H9 (cell line): Measurements from ENCODE around the gene ZNF488. TPM values are rescaled to one million over a fixed set of nuclear protein-coding genes. Genes with fewer than 3 reads are reported as not detected.

Experiments
- DNase-seq: peaks from one replicate; pipeline ENCODE4 v3.0.0-alpha.2; 2017
- H2AFZ ChIP-seq: one replicate; pipeline ENCODE4 v1.6.1; 2013; ENCODE audit warnings: mild to moderate bottlenecking, low read length, control low read depth, moderate library complexity
- H2AK5ac ChIP-seq: 2 replicates; pipeline ENCODE4 v1.6.1; 2013; ENCODE audit warnings: low read length, control low read depth, mixed read lengths; ENCODE audit not compliant: insufficient read length
- H2BK120ac ChIP-seq: one replicate; pipeline ENCODE4 v1.6.1; 2013; ENCODE audit warnings: low read depth, mild to moderate bottlenecking, low read length, control low read depth, inconsistent platforms; ENCODE audit not compliant: poor library complexity, severe bottlenecking
- H2BK12ac ChIP-seq: 2 replicates; pipeline ENCODE4 v1.6.1; 2013; ENCODE audit warnings: low read length, control low read depth, mixed read lengths, low read depth; ENCODE audit not compliant: insufficient read length
- H2BK15ac ChIP-seq: 2 replicates; pipeline ENCODE4 v1.6.1; 2013; ENCODE audit warnings: low read depth, low read length, control low read depth
- H2BK20ac ChIP-seq: one replicate; pipeline ENCODE4 v1.6.1; 2013; ENCODE audit warnings: low read depth, mild to moderate bottlenecking, low read length, control low read depth, inconsistent platforms; ENCODE audit not compliant: poor library complexity, severe bottlenecking
- H2BK5ac ChIP-seq: 2 replicates; pipeline ENCODE4 v1.6.1; 2013; ENCODE audit warnings: low read length, control low read depth, mixed read lengths; ENCODE audit not compliant: insufficient read length
- H3K14ac ChIP-seq: 2 replicates; pipeline ENCODE4 v1.6.1; 2013; ENCODE audit warnings: low read length, control low read depth; ENCODE audit not compliant: insufficient read depth
- H3K18ac ChIP-seq: 2 replicates; pipeline ENCODE4 v1.6.1; 2013; ENCODE audit warnings: low read depth, mild to moderate bottlenecking, mixed read lengths, low read length, control low read depth; ENCODE audit not compliant: insufficient read length
- H3K23ac ChIP-seq: 2 replicates; pipeline ENCODE4 v1.6.1; 2013; ENCODE audit warnings: low read length, control low read depth, mixed read lengths, low read depth; ENCODE audit not compliant: insufficient read length
- H3K23me2 ChIP-seq: 2 replicates; pipeline ENCODE4 v1.6.1; 2013; ENCODE audit warnings: low read depth, mild to moderate bottlenecking, mixed read lengths, low read length, control low read depth; ENCODE audit not compliant: insufficient read length, poor library complexity, severe bottlenecking
- H3K27ac ChIP-seq: 2 replicates; pipeline ENCODE4 v1.5.1; 2013; ENCODE audit warnings: low read length, control low read depth, mixed read lengths, low read depth; ENCODE audit not compliant: insufficient read length
- H3K27me3 ChIP-seq: 2 replicates; pipeline ENCODE4 v1.6.1; 2013; ENCODE audit warnings: low read length, control low read depth, inconsistent platforms; ENCODE audit not compliant: insufficient read depth
- H3K4ac ChIP-seq: 2 replicates; pipeline ENCODE4 v1.6.1; 2013; ENCODE audit warnings: low read depth, mild to moderate bottlenecking, control low read depth, inconsistent platforms, low read length, moderate library complexity
- H3K4me1 ChIP-seq: 2 replicates; pipeline ENCODE4 v1.6.1; 2013; ENCODE audit warnings: low read length, control low read depth, inconsistent platforms; ENCODE audit not compliant: insufficient read depth
- H3K4me2 ChIP-seq: 2 replicates; pipeline ENCODE4 v1.6.1; 2013; ENCODE audit warnings: low read length, control low read depth, mixed read lengths; ENCODE audit not compliant: insufficient read length, insufficient read depth
- H3K56ac ChIP-seq: 2 replicates; pipeline ENCODE4 v1.6.1; 2013; ENCODE audit warnings: low read depth, mild to moderate bottlenecking, mixed read lengths, low read length, control low read depth; ENCODE audit not compliant: insufficient read length
- H3K79me1 ChIP-seq: 2 replicates; pipeline ENCODE4 v1.6.1; 2013; ENCODE audit warnings: low read depth, mild to moderate bottlenecking, moderate library complexity, low read length, control low read depth, inconsistent platforms; ENCODE audit not compliant: insufficient read depth, poor library complexity, severe bottlenecking
- H3K79me2 ChIP-seq: 2 replicates; pipeline ENCODE4 v1.6.1; 2013; ENCODE audit warnings: low read length, control low read depth, inconsistent platforms; ENCODE audit not compliant: insufficient read depth
- H3K9ac ChIP-seq: 2 replicates; pipeline ENCODE4 v1.6.1; 2013; ENCODE audit warnings: low read length, control low read depth, mixed read lengths; ENCODE audit not compliant: insufficient read length; ENCODE audit errors: extremely low read depth
- H3K9me3 ChIP-seq: one replicate; pipeline ENCODE4 v1.6.1; 2013; ENCODE audit warnings: low read depth, low read length, inconsistent platforms; ENCODE audit not compliant: control insufficient read depth
- H3T11ph ChIP-seq: one replicate; pipeline ENCODE4 v1.6.1; 2013; ENCODE audit warnings: mild to moderate bottlenecking, low read length, control low read depth, inconsistent platforms
- H4K20me1 ChIP-seq: one replicate; pipeline ENCODE4 v1.6.1; 2013; ENCODE audit not compliant: control insufficient read depth, insufficient read length, insufficient read depth
- H4K5ac ChIP-seq: 2 replicates; pipeline ENCODE4 v1.6.1; 2013; ENCODE audit warnings: low read depth, mild to moderate bottlenecking, mixed read lengths, low read length, control low read depth; ENCODE audit not compliant: insufficient read length
- H4K8ac ChIP-seq: replicated peaks from 2 replicates; pipeline ENCODE4 v1.6.1; 2013; ENCODE audit warnings: low read length, control low read depth, mixed read lengths, low read depth; ENCODE audit not compliant: insufficient read length
- H4K91ac ChIP-seq: 2 replicates; pipeline ENCODE4 v1.6.1; 2013; ENCODE audit warnings: low read depth, mild to moderate bottlenecking, moderate library complexity, mixed read lengths, low read length, control low read depth; ENCODE audit not compliant: insufficient read length
- H3K27ac Mint-ChIP-seq, 3 experiments: 2 replicates in 2 of 3; 3 replicates in 1 of 3; pipeline ENCODE4 v1.8.0; 2020 to 2021; ENCODE audit warnings: mixed read lengths in 3 of 3, mild to moderate bottlenecking in 1 of 3, moderate library complexity in 1 of 3
- H3K27me3 Mint-ChIP-seq: 2 replicates; pipeline ENCODE4 v1.8.0; 2021; ENCODE audit warnings: low read depth, mild to moderate bottlenecking, moderate library complexity, mixed read lengths
- H3K36me3 Mint-ChIP-seq, 3 experiments: 2 replicates in 2 of 3; 3 replicates in 1 of 3; pipeline ENCODE4 v1.8.0; 2020 to 2021; ENCODE audit warnings: low read depth in 3 of 3, mixed read lengths in 3 of 3; ENCODE audit not compliant: insufficient read depth in 1 of 3
- H3K4me1 Mint-ChIP-seq, 2 experiments: 2 replicates each; pipeline ENCODE4 v1.8.0; 2020; ENCODE audit warnings: mixed read lengths in 2 of 2
- H3K4me3 Mint-ChIP-seq, 2 experiments: 2 replicates in 1 of 2; 3 replicates in 1 of 2; pipeline ENCODE4 v1.8.0; 2020 to 2021; ENCODE audit warnings: mild to moderate bottlenecking in 2 of 2, mixed read lengths in 2 of 2, moderate library complexity in 1 of 2
- H3K9me3 Mint-ChIP-seq, 2 experiments: 2 replicates in 1 of 2; 3 replicates in 1 of 2; pipeline ENCODE4 v1.8.0; 2020; ENCODE audit warnings: mild to moderate bottlenecking in 2 of 2, mixed read lengths in 2 of 2, moderate library complexity in 1 of 2
- CTCF ChIP-seq: fragments of 200-600 bp; sonication (generic); conservative IDR thresholded peaks from 3 replicates; pipeline ENCODE4 v1.8.0; 2021; ENCODE audit warnings: antibody characterized with exemption, mild to moderate bottlenecking
- WGBS: extraction: QIAGEN DNeasy Blood & Tissue Kit; methylation state at CpG from one replicate; pipeline ENCODE4 v1.1.7; 2013; ENCODE audit warnings: missing lambda C conversion rate, low lambda C conversion rate, mixed read lengths; ENCODE audit not compliant: insufficient read length; ENCODE audit errors: extremely low coverage; 5-methylcytosine and 5-hydroxymethylcytosine counted together
- total RNA-seq: library from RNA; stranded (reverse); gene quantifications from 2 replicates; pipeline ENCODE4 v1.2.1, GENCODE V29; 2021

ZNF488 gene
- total RNA-seq, 1 experiment from 2014 or later, result 2.9 TPM

GRCh38 chr10:47323636-47324296 lies 60.3 kb downstream of the ZNF488 start:
- Histone ChIP-seq H4K20me1 (no peaks in the 10 kb centered on the region), H3K18ac (no peak overlapping the region), H3K4me2 (no peak overlapping the region), H2AK5ac (no peak overlapping the region), H3K56ac (no peak overlapping the region), H2BK20ac (no peak overlapping the region), H2BK12ac (no peak overlapping the region), H3K79me2 (no peaks in the 10 kb centered on the region), H3K79me1 (no peaks in the 10 kb centered on the region), H3K4me1 (no peaks in the 10 kb centered on the region), H3K14ac (peak overlapping the region; percentile 26; the same call in 1 of the 2 replicates), H3K27ac (no peak overlapping the region), H3K9ac (no peak overlapping the region), H2BK5ac (no peak overlapping the region), H4K8ac (no peak overlapping the region), H4K91ac (no peak overlapping the region), H3K23ac (no peak overlapping the region), H3K23me2 (no peaks in the 10 kb centered on the region), H4K5ac (no peak overlapping the region), H3T11ph (no peak overlapping the region), H2AFZ (no peak overlapping the region), H3K27me3 (no peaks in the 10 kb centered on the region), H2BK15ac (no peak overlapping the region), H3K9me3 (no peaks in the 10 kb centered on the region), H3K4ac (no peak overlapping the region), H2BK120ac (no peak overlapping the region)
- Mint-ChIP-seq H3K36me3 (no peaks in the 10 kb centered on the region; a peak in 1 of 7 replicates), H3K4me1 (no peaks in the 10 kb centered on the region), H3K27ac (no peak overlapping the region), H3K9me3 (no peaks in the 10 kb centered on the region; a peak in 3 of 5 replicates), H3K4me3 (no peak overlapping the region), H3K27me3 (peaks cover 5% of the 10 kb centered on the region; the same call in 1 of the 2 replicates)
- WGBS, result no CpG with 5 or more reads among the region's 5 CpGs
- no peak for TF ChIP-seq CTCF
- no peak for DNase-seq
